ENCODE results near the gene PTPRM. TPM values are rescaled to one million over a fixed set of nuclear protein-coding genes. Genes with fewer than 3 reads are reported as not detected.

Gene PTPRM
- total and polyA plus RNA-seq, 4 donors, result 61.1 to 146 (median 87.5) TPM

- H3K27me3 ChIP-seq (ENCODE audit: control insufficient read depth in 3 of 3, insufficient read depth in 3 of 3, low read length in 2 of 3), result no peaks in the 10 kb centered on the region
- peaks cover 0 to 21% (median 4%) of the 10 kb centered on the region in 5 donors for H3K4me1 ChIP-seq (ENCODE audit: control insufficient read depth in 5 of 5, insufficient read depth in 5 of 5, low read length in 5 of 5)
- H3K4me3 ChIP-seq, result no peak overlapping the region
- H3K27ac ChIP-seq (ENCODE audit: low read depth in 1 of 2, low read length in 1 of 2), result no peak overlapping the region
- no peaks in the 10 kb centered on the region for H3K36me3 ChIP-seq (ENCODE audit: control insufficient read depth in 4 of 4, insufficient read depth in 4 of 4, low read length in 4 of 4)
- DNase-seq, result no peak
- H3K9me3 ChIP-seq (ENCODE audit: control insufficient read depth in 4 of 4, insufficient read depth in 3 of 4, low read length in 3 of 4), result no peaks in the 10 kb centered on the region
- TF ChIP-seq CTCF (IDR thresholded peaks at IDR 0.05; ENCODE audit: control extremely low read depth, extremely low read depth), result no peak
- H3K9ac ChIP-seq (ENCODE audit: insufficient read depth in 1 of 2, low read length in 2 of 2), result no peak overlapping the region
- no peak for ATAC-seq (ENCODE audit: insufficient read depth, low FRiP score)
- 73 to 86% methylated on average over 7 of the region's 7 CpGs for WGBS, 2 donors
Observed at GRCh38 chr18:8005870-8006569, 438.9 kb downstream of the PTPRM start.

GRCh38 chr18:8006979-8007378 lies 439.9 kb downstream of the PTPRM start:
- 68 to 88% methylated on average over 3 of the region's 3 CpGs for WGBS, 2 donors
- DNase-seq (no peak), ATAC-seq (ENCODE audit: insufficient read depth, low FRiP score) (no peak)
- H3K9ac ChIP-seq (ENCODE audit: insufficient read depth in 1 of 2, low read length in 2 of 2), result no peak overlapping the region
- no peaks in the 10 kb centered on the region for H3K27me3 ChIP-seq (ENCODE audit: control insufficient read depth in 3 of 3, insufficient read depth in 3 of 3, low read length in 2 of 3)
- TF ChIP-seq CTCF (IDR thresholded peaks at IDR 0.05; ENCODE audit: control extremely low read depth, extremely low read depth), result no peak
- H3K9me3 ChIP-seq (ENCODE audit: control insufficient read depth in 4 of 4, insufficient read depth in 3 of 4, low read length in 3 of 4), result no peaks in the 10 kb centered on the region
- no peak overlapping the region for H3K4me3 ChIP-seq
- H3K36me3 ChIP-seq (ENCODE audit: control insufficient read depth in 4 of 4, insufficient read depth in 4 of 4, low read length in 4 of 4), result no peaks in the 10 kb centered on the region
- H3K4me1 ChIP-seq (ENCODE audit: control insufficient read depth in 5 of 5, insufficient read depth in 5 of 5, low read length in 5 of 5), result peaks cover 0 to 22% (median 1%) of the 10 kb centered on the region in 5 donors
- no peak overlapping the region for H3K27ac ChIP-seq (ENCODE audit: low read depth in 1 of 2, low read length in 1 of 2)

GRCh38 chr18:8008033-8008432 lies 440.9 kb downstream of the PTPRM start:
- Histone ChIP-seq H3K9me3 (ENCODE audit: control insufficient read depth in 4 of 4, insufficient read depth in 3 of 4, low read length in 3 of 4) (no peaks in the 10 kb centered on the region), H3K4me3 (no peak overlapping the region), H3K36me3 (ENCODE audit: control insufficient read depth in 4 of 4, insufficient read depth in 4 of 4, low read length in 4 of 4) (peaks cover 0 to 4% (median 0%) of the 10 kb centered on the region in 4 donors), H3K4me1 (ENCODE audit: control insufficient read depth in 5 of 5, insufficient read depth in 5 of 5, low read length in 5 of 5) (peaks cover 0 to 22% (median 3%) of the 10 kb centered on the region in 5 donors), H3K27me3 (ENCODE audit: control insufficient read depth in 3 of 3, insufficient read depth in 3 of 3, low read length in 2 of 3) (no peaks in the 10 kb centered on the region), H3K27ac (ENCODE audit: low read depth in 1 of 2, low read length in 1 of 2) (no peak overlapping the region), H3K9ac (ENCODE audit: insufficient read depth in 1 of 2, low read length in 2 of 2) (no peak overlapping the region)
- no peak for TF ChIP-seq CTCF (IDR thresholded peaks at IDR 0.05; ENCODE audit: control extremely low read depth, extremely low read depth)
- DNase-seq (no peak), ATAC-seq (ENCODE audit: insufficient read depth, low FRiP score) (no peak)
- WGBS, 2 donors, result 70 to 80% methylated on average over 4 of the region's 4 CpGs

Measured in lung (tissue), 12 donors.